ENCODE results near the gene ARHGAP26.

Gene ARHGAP26

GRCh38 chr5:142881076-142881783 lies 111.1 kb downstream of the ARHGAP26 start:
- no peak for DNase-seq

GRCh38 chr5:142881784-142882126 lies 111.6 kb downstream of the ARHGAP26 start:
- no peak for DNase-seq

- no peak for DNase-seq
Observed at GRCh38 chr5:142883025-142883424, 112.8 kb downstream of the ARHGAP26 start.

GRCh38 chr5:142883438-142883837 lies 113.3 kb downstream of the ARHGAP26 start:
- no peak for DNase-seq

GRCh38 chr5:142884029-142884428 lies 113.9 kb downstream of the ARHGAP26 start:
- DNase-seq: no peak

- DNase-seq: no peak
Observed at GRCh38 chr5:142886211-142886610, 116.0 kb downstream of the ARHGAP26 start.

- no peak for DNase-seq
Observed at GRCh38 chr5:142886956-142887355, 116.8 kb downstream of the ARHGAP26 start.

GRCh38 chr5:142888469-142889085 lies 118.4 kb downstream of the ARHGAP26 start:
- no peak for DNase-seq

- no peak for DNase-seq
Observed at GRCh38 chr5:142892021-142892420, 121.8 kb downstream of the ARHGAP26 start.

- DNase-seq: no peak
Observed at GRCh38 chr5:142894315-142894714, 124.1 kb downstream of the ARHGAP26 start.

GRCh38 chr5:142894749-142895148 lies 124.6 kb downstream of the ARHGAP26 start:
- DNase-seq: no peak

GRCh38 chr5:142896325-142897007 lies 126.3 kb downstream of the ARHGAP26 start:
- DNase-seq: no peak

- DNase-seq: no peak
Observed at GRCh38 chr5:142897328-142897727, 127.2 kb downstream of the ARHGAP26 start.

- no peak for DNase-seq
Observed at GRCh38 chr5:142900927-142901326, 130.8 kb downstream of the ARHGAP26 start.

- DNase-seq: no peak
Observed at GRCh38 chr5:142901476-142902185, 131.5 kb downstream of the ARHGAP26 start.

GRCh38 chr5:142902186-142902965 lies 132.2 kb downstream of the ARHGAP26 start:
- no peak for DNase-seq

GRCh38 chr5:142904416-142904815 lies 134.2 kb downstream of the ARHGAP26 start:
- DNase-seq: no peak

- no peak for DNase-seq
Observed at GRCh38 chr5:142905348-142905747, 135.2 kb downstream of the ARHGAP26 start.

- DNase-seq: no peak
Observed at GRCh38 chr5:142906863-142907671, 136.9 kb downstream of the ARHGAP26 start.

GRCh38 chr5:142908659-142909058 lies 138.5 kb downstream of the ARHGAP26 start:
- DNase-seq: no peak

- DNase-seq: no peak
Observed at GRCh38 chr5:142910128-142910527, 140.0 kb downstream of the ARHGAP26 start.

- DNase-seq: no peak
Observed at GRCh38 chr5:142911170-142911569, 141.0 kb downstream of the ARHGAP26 start.
